CD14-positive monocyte (primary cell): ENCODE measurements around the gene MAP7D1. TPM values are rescaled to one million over a fixed set of nuclear protein-coding genes. Genes with fewer than 3 reads are reported as not detected.

Experiments used
- DNase-seq, 3 donors: peaks; one replicate each; pipeline ENCODE4 v3.0.0-alpha.2; 2011 to 2022
- H2AFZ ChIP-seq: 2 replicates; pipeline ENCODE4 v1.6.0; 2012; ENCODE audit warnings: mild to moderate bottlenecking, low read depth, low read length, inconsistent platforms; ENCODE audit not compliant: insufficient read depth, poor library complexity, severe bottlenecking
- H3K27ac ChIP-seq, 2 donors: 1 replicate in 1 of 2; 2 replicates in 1 of 2; pipeline ENCODE4 v1.5.1; 2012 to 2013; ENCODE audit warnings: low read length in 2 of 2, control low read depth in 1 of 2, inconsistent platforms in 1 of 2, low read depth in 1 of 2, mild to moderate bottlenecking in 1 of 2
- H3K27me3 ChIP-seq, 2 donors: one replicate each; pipeline versions ENCODE4 v1.6.0 to v1.6.1; 2011 to 2013; ENCODE audit warnings: low read length in 2 of 2; ENCODE audit not compliant: control insufficient read depth in 2 of 2, insufficient read depth in 2 of 2
- H3K36me3 ChIP-seq, 2 donors: replicated peaks in 1 of 2; 1 replicate in 1 of 2; 2 replicates in 1 of 2; pipeline versions ENCODE4 v1.5.1 to v1.6.1; 2012 to 2013; ENCODE audit warnings: low read length in 2 of 2, control low read depth in 1 of 2, inconsistent platforms in 1 of 2, mild to moderate bottlenecking in 1 of 2; ENCODE audit not compliant: insufficient read depth in 2 of 2, control insufficient read depth in 1 of 2
- H3K4me1 ChIP-seq, 2 donors: 1 replicate in 1 of 2; 2 replicates in 1 of 2; pipeline versions ENCODE4 v1.5.1 to v1.6.1; 2012 to 2013; ENCODE audit warnings: low read length in 2 of 2, control low read depth in 1 of 2, inconsistent platforms in 1 of 2, mild to moderate bottlenecking in 1 of 2, moderate library complexity in 1 of 2; ENCODE audit not compliant: insufficient read depth in 2 of 2, control insufficient read depth in 1 of 2
- H3K4me2 ChIP-seq: replicated peaks from 2 replicates; pipeline ENCODE3; 2012; ENCODE audit warnings: low read length, moderate library complexity, mild to moderate bottlenecking; ENCODE audit not compliant: poor library complexity, severe bottlenecking; ENCODE audit errors: extremely low read depth
- H3K4me3 ChIP-seq, 3 experiments: fragments of 200-600 bp in 1 of 3; sonication (generic) in 1 of 3; replicated peaks in 1 of 3; 1 replicate in 2 of 3; 2 replicates in 1 of 3; pipeline ENCODE4 v1.5.1; 2011 to 2013; ENCODE audit warnings: low read length in 3 of 3, mild to moderate bottlenecking in 3 of 3, control low read depth in 2 of 3, low read depth in 2 of 3, inconsistent platforms in 1 of 3, moderate library complexity in 1 of 3
- H3K79me2 ChIP-seq: 2 replicates; pipeline ENCODE4 v1.6.0; 2012; ENCODE audit warnings: mild to moderate bottlenecking, control low read depth, inconsistent platforms, low read length, moderate library complexity; ENCODE audit not compliant: insufficient read depth
- H3K9ac ChIP-seq: 2 replicates; pipeline ENCODE4 v1.6.0; 2017; ENCODE audit warnings: low read length, mild to moderate bottlenecking; ENCODE audit not compliant: insufficient read depth, poor library complexity, severe bottlenecking
- H3K9me3 ChIP-seq, 2 donors: replicated peaks in 1 of 2; 1 replicate in 1 of 2; 2 replicates in 1 of 2; pipeline versions ENCODE4 v1.5.1 to v1.6.1; 2012 to 2013; ENCODE audit warnings: low read length in 2 of 2, control low read depth in 1 of 2; ENCODE audit not compliant: control insufficient read depth in 1 of 2, insufficient read depth in 1 of 2
- H4K20me1 ChIP-seq: 2 replicates; pipeline ENCODE4 v1.6.0; 2012; ENCODE audit warnings: mild to moderate bottlenecking, low read length, control low read depth, moderate library complexity; ENCODE audit not compliant: insufficient read depth
- H3K27ac Mint-ChIP-seq, 7 donors: one replicate each; pipeline ENCODE4 v1.8.0; 2020; ENCODE audit warnings: mild to moderate bottlenecking in 7 of 7, mixed read lengths in 7 of 7, moderate library complexity in 6 of 7, inconsistent platforms in 2 of 7
- H3K27me3 Mint-ChIP-seq, 3 donors: one replicate each; pipeline ENCODE4 v1.8.0; 2021 to 2022; ENCODE audit warnings: low read depth in 3 of 3, mild to moderate bottlenecking in 3 of 3, mixed read lengths in 3 of 3, moderate library complexity in 3 of 3, inconsistent platforms in 1 of 3
- H3K36me3 Mint-ChIP-seq, 2 donors: one replicate each; pipeline ENCODE4 v1.8.0; 2020; ENCODE audit warnings: mixed read lengths in 2 of 2, inconsistent platforms in 1 of 2, mild to moderate bottlenecking in 1 of 2
- H3K4me1 Mint-ChIP-seq: one replicate; pipeline ENCODE4 v1.8.0; 2020; ENCODE audit warnings: mild to moderate bottlenecking, mixed read lengths
- H3K4me3 Mint-ChIP-seq, 2 donors: one replicate each; pipeline ENCODE4 v1.8.0; 2020; ENCODE audit warnings: mild to moderate bottlenecking in 2 of 2, mixed read lengths in 2 of 2, moderate library complexity in 1 of 2
- H3K9me3 Mint-ChIP-seq, 7 donors: one replicate each; pipeline ENCODE4 v1.8.0; 2020 to 2022; ENCODE audit warnings: mixed read lengths in 7 of 7, mild to moderate bottlenecking in 6 of 7, moderate library complexity in 6 of 7, inconsistent platforms in 2 of 7
- CTCF ChIP-seq: fragments of 200-600 bp; IDR thresholded peaks from one replicate; pipeline ENCODE4 v1.8.0; 2022; ENCODE audit warnings: antibody characterized with exemption, mild to moderate bottlenecking
- WGBS: methylation state at CpG from one replicate; pipeline ENCODE4 v1.1.5; 2013; ENCODE audit warnings: missing lambda C conversion rate; ENCODE audit not compliant: insufficient coverage; 5-methylcytosine and 5-hydroxymethylcytosine counted together
- intact Hi-C, 2 donors: fragments of 100-400 bp; cut with micrococcal nuclease; formaldehyde crosslinking; loops; one replicate each; pipeline versions ENCODE4 v1.15.0 to v1.15.1; 2023
- polyA plus RNA-seq, 3 donors: library from polyadenylated mRNA; depleted of rRNA in 1 of 3; unstranded in 2 of 3; stranded (reverse) in 1 of 3; fragments of 300-500 nt in 2 of 3; fragments of >200 nt in 1 of 3; fragmentation: Illumina TruSeq in 2 of 3; gene quantifications; 1 replicate in 2 of 3; 2 replicates in 1 of 3; pipeline ENCODE4 v1.2.3, GENCODE V29; 2012 to 2021

Gene MAP7D1
- polyA plus RNA-seq, 3 donors: 12.3 to 153 (median 13.6) TPM

GRCh38 chr1:36162680-36163239 lies 6.8 kb downstream of the MAP7D1 start:
- TF ChIP-seq CTCF: no peak
- H3K27me3 ChIP-seq: no peaks in the 10 kb centered on the region
- Mint-ChIP-seq H3K36me3 (peaks cover 52 to 55% of the 10 kb centered on the region in 2 donors), H3K4me3 (peak overlapping the region in 1 of 2 donors; percentile 91), H3K9me3 (peaks cover 0 to 3% (median 0%) of the 10 kb centered on the region in 7 donors), H3K27me3 (peaks cover 0 to 2% (median 2%) of the 10 kb centered on the region in 3 donors), H3K27ac (peak overlapping the region; percentile 96 to 99 (median 98)), H3K4me1 (peaks cover 77% of the 10 kb centered on the region)
- peaks cover 96% of the 10 kb centered on the region for H4K20me1 ChIP-seq
- H3K79me2 ChIP-seq: peaks cover 100% of the 10 kb centered on the region
- intact Hi-C loops: no loop called here
- no peak overlapping the region for H2AFZ ChIP-seq
- peaks cover 52 to 61% of the 10 kb centered on the region in 2 donors for H3K4me1 ChIP-seq
- peak overlapping the region in 1 of 3 experiments; percentile 76 for H3K4me3 ChIP-seq
- H3K9ac ChIP-seq: peak overlapping the region; percentile 61
- no peak for DNase-seq
- peak overlapping the region; percentile 82 for H3K4me2 ChIP-seq
- H3K36me3 ChIP-seq: peaks cover 11 to 25% of the 10 kb centered on the region in 2 donors
- WGBS: 100% methylated on average over 1 of the region's 1 CpG
- H3K9me3 ChIP-seq: no peaks in the 10 kb centered on the region
- peak overlapping the region; percentile 88 to 97 for H3K27ac ChIP-seq

- Histone ChIP-seq H3K4me3 (no peak overlapping the region), H3K9me3 (no peaks in the 10 kb centered on the region), H2AFZ (no peak overlapping the region), H3K9ac (no peak overlapping the region), H3K36me3 (peaks cover 11 to 27% of the 10 kb centered on the region in 2 donors), H3K27me3 (no peaks in the 10 kb centered on the region), H3K4me2 (no peak overlapping the region), H3K79me2 (peaks cover 100% of the 10 kb centered on the region), H3K27ac (peak overlapping the region in 1 of 2 donors; percentile 88), H3K4me1 (peaks cover 46 to 55% of the 10 kb centered on the region in 2 donors), H4K20me1 (peaks cover 96% of the 10 kb centered on the region)
- no peak overlapping the region for H3K4me3 Mint-ChIP-seq
- H3K9me3 Mint-ChIP-seq: peaks cover 0 to 3% (median 0%) of the 10 kb centered on the region in 7 donors
- intact Hi-C loops: no loop called here
- no peak for TF ChIP-seq CTCF
- H3K36me3 Mint-ChIP-seq: peaks cover 47 to 56% of the 10 kb centered on the region in 2 donors
- no peak for DNase-seq
- H3K27ac Mint-ChIP-seq: peak overlapping the region; percentile 96 to 99 (median 98)
- peaks cover 74% of the 10 kb centered on the region for H3K4me1 Mint-ChIP-seq
- peaks cover 0 to 2% (median 2%) of the 10 kb centered on the region in 3 donors for H3K27me3 Mint-ChIP-seq
Measured at GRCh38 chr1:36163426-36163825, 7.5 kb downstream of the MAP7D1 start.
